Stimulated activated naive B cell treated with anti-CD40 and anti-IgM and Interleukin-4, amounts not matched to agents 10 μg/mL and 1 μg/mL and 100 μg/mL, for 72 hours (primary cell): Measurements from ENCODE around the gene SIRT7.
"Not testable (repeated sequence)": the region's sequence is repeated elsewhere in the genome, so short reads cannot be mapped to it uniquely, and the experiment has no call there.

ENCODE experiments used
- ATAC-seq, 2 donors: fragments of 150-1000 bp; cut with Tn5 transposase; replicated peaks; 2 replicates each; pipeline ENCODE4 v1.10.0; 2021; ENCODE audit warnings: moderate library complexity in 1 of 2
- DNase-seq: peaks from one replicate; pipeline ENCODE4 v3.0.0; 2021
- H3K27ac Mint-ChIP-seq: one replicate; pipeline ENCODE4 v1.8.0; 2022; ENCODE audit warnings: mild to moderate bottlenecking, mixed read lengths
- H3K27me3 Mint-ChIP-seq, 2 donors: one replicate each; pipeline ENCODE4 v1.8.0; 2022; ENCODE audit warnings: mixed read lengths in 2 of 2
- H3K36me3 Mint-ChIP-seq, 2 donors: one replicate each; pipeline ENCODE4 v1.8.0; 2022; ENCODE audit warnings: mixed read lengths in 2 of 2, mild to moderate bottlenecking in 1 of 2
- H3K4me1 Mint-ChIP-seq, 2 donors: one replicate each; pipeline ENCODE4 v1.8.0; 2022; ENCODE audit warnings: mixed read lengths in 2 of 2, mild to moderate bottlenecking in 1 of 2
- H3K4me3 Mint-ChIP-seq, 2 donors: one replicate each; pipeline ENCODE4 v1.8.0; 2022; ENCODE audit warnings: mild to moderate bottlenecking in 2 of 2, mixed read lengths in 2 of 2, moderate library complexity in 1 of 2
- H3K9me3 Mint-ChIP-seq, 2 donors: one replicate each; pipeline ENCODE4 v1.8.0; 2022; ENCODE audit warnings: mixed read lengths in 2 of 2, mild to moderate bottlenecking in 1 of 2

The SIRT7 gene

GRCh38 chr17:81957691-81958432 lies 39.9 kb upstream of the SIRT7 start:
- H3K27ac Mint-ChIP-seq = no peak overlapping the region
- no peaks in the 10 kb centered on the region for H3K9me3 Mint-ChIP-seq
- peaks cover 4 to 8% of the 10 kb centered on the region in 2 donors for H3K4me1 Mint-ChIP-seq
- H3K36me3 Mint-ChIP-seq = no peaks in the 10 kb centered on the region
- no peak for DNase-seq
- ATAC-seq = no peak
- peaks cover 36 to 39% of the 10 kb centered on the region in 2 donors for H3K27me3 Mint-ChIP-seq
- H3K4me3 Mint-ChIP-seq = no peak overlapping the region

- no peak overlapping the region for H3K27ac Mint-ChIP-seq
- DNase-seq (no peak), ATAC-seq (no peak)
- H3K9me3 Mint-ChIP-seq = no peaks in the 10 kb centered on the region
- H3K4me1 Mint-ChIP-seq = peaks cover 4 to 8% of the 10 kb centered on the region in 2 donors
- H3K27me3 Mint-ChIP-seq = peaks cover 31% of the 10 kb centered on the region in 2 donors
- H3K36me3 Mint-ChIP-seq = no peaks in the 10 kb centered on the region
- H3K4me3 Mint-ChIP-seq = no peak overlapping the region
Observed at GRCh38 chr17:81956607-81957589, 38.9 kb upstream of the SIRT7 start.

- Mint-ChIP-seq H3K27ac (peak overlapping the region; percentile 20), H3K4me3 (no peak overlapping the region), H3K27me3 (peaks cover 30 to 31% of the 10 kb centered on the region in 2 donors), H3K4me1 (peaks cover 4 to 8% of the 10 kb centered on the region in 2 donors), H3K36me3 (no peaks in the 10 kb centered on the region), H3K9me3 (no peaks in the 10 kb centered on the region)
- ATAC-seq = no peak
- DNase-seq = no peak
Observed at GRCh38 chr17:81955756-81956544, 38.0 kb upstream of the SIRT7 start.

- Mint-ChIP-seq H3K36me3 (no peaks in the 10 kb centered on the region), H3K9me3 (no peaks in the 10 kb centered on the region), H3K4me3 (no peak overlapping the region), H3K4me1 (peaks cover 4 to 8% of the 10 kb centered on the region in 2 donors), H3K27ac (peak overlapping the region; percentile 22), H3K27me3 (peaks cover 34 to 36% of the 10 kb centered on the region in 2 donors)
- no peak for ATAC-seq
- DNase-seq = no peak
Observed at GRCh38 chr17:81955058-81955681, 37.2 kb upstream of the SIRT7 start.

GRCh38 chr17:81954131-81955057 lies 36.4 kb upstream of the SIRT7 start:
- ATAC-seq = no peak
- Mint-ChIP-seq H3K27ac (peak overlapping the region; percentile 22), H3K4me1 (peaks cover 4 to 8% of the 10 kb centered on the region in 2 donors), H3K27me3 (peaks cover 34 to 36% of the 10 kb centered on the region in 2 donors), H3K4me3 (no peak overlapping the region), H3K36me3 (no peaks in the 10 kb centered on the region), H3K9me3 (no peaks in the 10 kb centered on the region)
- DNase-seq = no peak

GRCh38 chr17:81953443-81953842 lies 35.5 kb upstream of the SIRT7 start:
- not testable (repeated sequence) for ATAC-seq, H3K36me3 Mint-ChIP-seq, H3K4me1 Mint-ChIP-seq, H3K9me3 Mint-ChIP-seq, H3K4me3 Mint-ChIP-seq, H3K27ac Mint-ChIP-seq, DNase-seq
- H3K27me3 Mint-ChIP-seq = peaks cover 28 to 34% of the 10 kb centered on the region in 2 donors

GRCh38 chr17:81952792-81953228 lies 34.8 kb upstream of the SIRT7 start:
- H3K27ac Mint-ChIP-seq = no peak overlapping the region
- no peak for DNase-seq

GRCh38 chr17:81951785-81952684 lies 34.1 kb upstream of the SIRT7 start:
- Mint-ChIP-seq H3K27me3 (peaks cover 15 to 22% of the 10 kb centered on the region in 2 donors), H3K36me3 (no peaks in the 10 kb centered on the region), H3K9me3 (no peaks in the 10 kb centered on the region), H3K4me3 (no peak overlapping the region), H3K27ac (no peak overlapping the region), H3K4me1 (no peaks in the 10 kb centered on the region)
- ATAC-seq (no peak), DNase-seq (no peak)

More at GRCh38 chr17:81952792-81953228, 34.8 kb upstream of the SIRT7 start:
- no peaks in the 10 kb centered on the region for H3K9me3 Mint-ChIP-seq
- ATAC-seq = no peak
- no peaks in the 10 kb centered on the region for H3K4me1 Mint-ChIP-seq
- peaks cover 21 to 27% of the 10 kb centered on the region in 2 donors for H3K27me3 Mint-ChIP-seq
- H3K36me3 Mint-ChIP-seq = no peaks in the 10 kb centered on the region
- H3K4me3 Mint-ChIP-seq = no peak overlapping the region

- no peak overlapping the region for H3K4me3 Mint-ChIP-seq
- peak overlapping the region; percentile 5 for H3K27ac Mint-ChIP-seq
- DNase-seq = no peak
- H3K9me3 Mint-ChIP-seq = no peaks in the 10 kb centered on the region
- H3K4me1 Mint-ChIP-seq = no peaks in the 10 kb centered on the region
- ATAC-seq = no peak
- no peaks in the 10 kb centered on the region for H3K36me3 Mint-ChIP-seq
- H3K27me3 Mint-ChIP-seq = peaks cover 11 to 16% of the 10 kb centered on the region in 2 donors
Observed at GRCh38 chr17:81950501-81950900, 32.5 kb upstream of the SIRT7 start.

- Mint-ChIP-seq H3K4me1 (no peaks in the 10 kb centered on the region), H3K36me3 (no peaks in the 10 kb centered on the region), H3K9me3 (no peaks in the 10 kb centered on the region), H3K27me3 (peaks cover 7 to 26% of the 10 kb centered on the region in 2 donors), H3K27ac (no peak overlapping the region), H3K4me3 (no peak overlapping the region)
- ATAC-seq (no peak), DNase-seq (no peak)
Observed at GRCh38 chr17:81948635-81949378, 30.8 kb upstream of the SIRT7 start.

GRCh38 chr17:81947189-81947588 lies 29.2 kb upstream of the SIRT7 start, which contains the start of gene MYADML2:
TSS of gene MYADML2 (minus strand) at chr17:81947233. CDS start at chr17:81941741, 5,492 bp downstream.
- DNase-seq (no peak), ATAC-seq (no peak)
- H3K27me3 Mint-ChIP-seq = peaks cover 7 to 31% of the 10 kb centered on the region in 2 donors
- H3K9me3 Mint-ChIP-seq = no peaks in the 10 kb centered on the region
- no peak within 1 kb of the TSS for H3K4me3 Mint-ChIP-seq
- H3K4me1 Mint-ChIP-seq = no peaks in the 10 kb centered on the region
- H3K27ac Mint-ChIP-seq = no peak within 1 kb of the TSS
- no peaks in the 10 kb centered on the region for H3K36me3 Mint-ChIP-seq
